CD4-positive, alpha-beta T cell treated with Interleukin-4 for 4 hours (primary cell): ENCODE results near the gene FCER2.

Experiments
- DNase-seq: peaks from one replicate; pipeline ENCODE4 v3.0.0-alpha.2; 2020

The FCER2 gene

GRCh38 chr19:7732045-7732444, 30.1 kb upstream of the FCER2 start, which contains the start of gene CLEC4G:
CLEC4G (minus strand) TSS chr19:7732110; CDS start chr19:7732102, 8 bp downstream.
- no peak for DNase-seq

- DNase-seq, result no peak
These were observed 29.7 kb upstream of the FCER2 start for GRCh38 chr19:7731615-7732014.

- no peak for DNase-seq
These were observed 29.3 kb upstream of the FCER2 start for GRCh38 chr19:7731218-7731595.

DNA sequence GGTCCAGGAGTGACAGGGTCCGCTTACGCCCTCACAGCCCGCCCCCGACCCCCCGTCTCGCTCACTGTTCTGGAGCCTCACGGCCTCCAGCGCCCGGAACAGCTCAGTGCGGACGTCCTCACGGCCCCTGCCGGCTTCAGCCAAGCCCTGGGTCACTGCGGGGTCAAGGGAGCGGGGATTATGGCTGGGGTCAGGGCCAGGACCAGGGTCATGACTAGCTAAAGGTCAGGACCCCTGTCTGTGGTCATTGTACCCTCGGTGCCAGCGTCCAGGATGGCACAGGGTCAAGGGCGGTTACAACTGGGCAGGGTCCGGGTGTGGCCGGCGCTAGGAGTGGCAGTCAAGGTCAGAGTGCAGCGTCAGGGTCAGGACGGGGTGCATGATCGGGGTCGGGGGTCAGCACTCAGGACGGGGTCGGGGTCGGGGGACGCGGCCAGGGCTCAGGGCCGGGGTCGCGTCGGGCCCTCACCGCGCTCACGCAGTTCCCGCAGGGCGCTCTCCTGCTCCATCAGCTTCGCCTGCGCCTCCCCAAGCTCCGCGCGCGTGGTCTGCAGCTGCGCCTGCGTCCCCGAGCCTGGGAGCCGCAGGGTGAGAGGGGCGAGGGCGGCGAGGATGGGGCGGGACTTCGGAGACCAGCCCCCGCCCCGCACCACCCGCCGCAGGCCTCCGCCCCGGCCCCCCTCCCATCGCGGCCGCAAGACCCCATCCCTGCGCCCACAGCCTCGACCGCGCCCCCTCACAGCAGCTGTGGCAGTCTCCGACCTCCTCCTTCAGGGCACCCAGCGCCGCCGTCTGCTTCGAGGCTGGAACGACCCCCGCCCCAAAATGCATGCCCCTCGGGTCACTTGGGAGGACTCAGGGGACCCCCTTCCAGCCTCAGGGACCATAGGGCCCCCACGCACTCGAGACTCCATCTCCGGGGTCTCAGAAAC, 28.6 kb upstream of the FCER2 start:
- DNase-seq, result no peak

DNA sequence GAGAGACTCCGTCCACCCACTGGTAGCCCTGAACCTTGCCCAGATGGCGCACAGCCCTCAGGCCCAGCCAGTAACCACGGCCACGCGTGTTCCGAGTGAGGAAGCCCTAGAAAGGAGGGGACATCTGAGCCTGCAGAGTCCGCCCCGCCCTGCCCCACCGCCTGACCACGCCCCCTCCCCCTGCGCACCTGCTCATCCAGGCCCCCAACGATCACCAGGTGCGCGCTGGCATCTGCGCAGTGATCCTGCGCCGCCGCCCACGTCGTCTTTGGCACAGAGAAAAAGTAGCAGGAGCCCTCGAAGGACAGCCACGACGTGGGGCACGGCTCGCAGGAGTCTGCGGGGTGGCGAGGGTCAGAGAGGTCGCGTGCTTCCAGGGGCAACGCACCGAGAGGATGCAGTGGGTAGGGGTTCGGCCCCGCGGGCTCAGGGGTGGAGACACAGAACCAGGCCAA, 27.9 kb upstream of the FCER2 start:
- DNase-seq, result no peak

DNA sequence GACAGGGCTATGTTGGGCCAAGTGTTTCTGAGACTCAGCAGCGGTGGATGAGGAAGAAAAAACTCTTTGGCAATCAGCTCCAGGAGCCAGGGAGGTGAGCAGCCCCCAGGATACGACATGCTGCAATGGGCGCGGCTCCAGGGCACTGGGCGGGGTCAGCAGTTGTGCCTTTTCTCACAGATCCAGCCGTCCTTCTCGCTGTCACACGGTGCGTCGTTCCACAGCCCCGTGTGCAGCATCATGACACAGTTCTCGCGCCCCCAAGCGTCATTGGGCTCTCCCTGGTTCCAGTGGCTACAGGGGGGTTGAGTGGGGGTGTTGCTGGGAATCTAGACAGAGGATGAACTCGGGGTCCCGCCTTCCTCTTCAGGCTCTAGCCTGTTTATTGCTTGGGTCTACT, 27.3 kb upstream of the FCER2 start:
- DNase-seq, result no peak

DNA sequence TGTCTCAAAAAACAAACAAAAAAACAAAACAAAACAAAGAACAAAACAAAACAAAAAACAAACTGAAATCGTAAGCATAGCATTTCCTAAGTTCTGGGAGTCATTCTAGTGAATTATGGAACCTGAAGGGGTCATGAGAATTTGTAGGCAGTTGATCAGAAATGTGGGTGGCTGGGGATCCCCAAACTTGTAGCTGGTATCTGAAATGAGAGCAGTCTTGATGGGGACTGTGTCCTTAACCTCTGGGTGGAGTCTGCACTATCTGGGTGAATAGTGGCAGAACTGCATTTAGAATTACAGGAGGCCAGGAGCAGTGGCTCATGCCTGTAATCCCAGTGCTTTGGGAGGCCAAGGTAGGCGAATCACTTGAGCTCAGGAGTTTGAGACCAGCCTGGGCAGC, 23.9 kb upstream of the FCER2 start:
- no peak for DNase-seq

DNA sequence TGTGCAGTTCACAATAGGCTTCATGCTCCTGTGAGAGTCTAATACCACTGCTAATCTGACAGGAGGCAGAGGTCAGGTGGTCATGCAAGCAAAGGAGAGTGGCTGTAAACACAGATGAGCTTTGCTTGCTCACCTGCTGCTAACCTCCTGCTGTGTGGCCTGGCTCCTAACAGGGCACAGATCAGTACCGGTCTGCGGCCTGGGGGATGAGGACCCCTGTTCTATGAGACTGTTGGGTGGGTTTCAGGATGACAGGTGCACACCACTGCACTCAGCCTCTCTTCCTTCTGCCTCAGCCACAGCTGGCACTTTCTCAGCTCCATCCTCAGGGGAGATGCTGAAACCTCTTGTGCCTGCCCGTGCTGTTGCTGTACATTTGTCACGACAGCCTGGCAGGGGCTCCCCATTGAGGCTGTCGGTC, 20.3 kb upstream of the FCER2 start:
- no peak for DNase-seq

DNA sequence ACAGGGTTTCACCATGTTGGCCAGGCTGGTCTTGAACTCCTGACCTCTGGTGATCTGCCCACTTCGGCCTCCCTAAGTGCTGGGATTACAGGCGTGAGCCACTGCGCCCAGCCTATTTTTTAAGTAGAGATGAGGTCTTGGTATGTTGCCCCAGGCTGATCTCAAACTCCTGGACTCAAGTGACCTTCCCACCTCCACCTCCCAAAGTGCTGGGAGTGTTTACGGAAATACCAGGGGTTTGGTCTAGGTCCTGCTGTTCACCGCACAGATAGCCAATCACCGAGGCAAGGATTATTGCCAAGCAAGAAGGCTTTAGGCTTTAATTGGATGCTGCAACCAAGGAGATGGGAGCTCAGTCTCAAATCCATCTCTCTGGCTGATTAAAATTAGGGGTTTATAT, 18.4 kb upstream of the FCER2 start:
- no peak for DNase-seq

DNA sequence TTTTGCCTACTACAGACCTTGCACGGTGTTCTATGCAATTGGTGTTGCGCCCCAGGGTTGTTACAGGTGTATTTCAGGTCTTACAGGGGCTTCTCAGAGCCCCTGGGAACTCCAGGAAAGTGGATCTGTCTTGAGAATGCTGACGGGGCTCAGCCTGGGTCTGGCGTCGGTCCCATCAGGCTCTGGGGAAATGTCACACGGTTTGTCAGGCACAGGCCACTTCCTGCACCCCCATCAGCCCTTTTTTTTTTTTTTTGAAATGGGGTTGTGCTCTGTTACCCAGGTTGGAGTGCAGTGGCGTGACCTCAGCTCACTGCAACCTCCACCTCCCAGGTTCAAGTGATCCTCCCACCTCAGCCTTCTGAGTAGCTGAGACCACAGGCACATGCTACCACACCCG, 16.7 kb upstream of the FCER2 start:
- no peak for DNase-seq

DNA sequence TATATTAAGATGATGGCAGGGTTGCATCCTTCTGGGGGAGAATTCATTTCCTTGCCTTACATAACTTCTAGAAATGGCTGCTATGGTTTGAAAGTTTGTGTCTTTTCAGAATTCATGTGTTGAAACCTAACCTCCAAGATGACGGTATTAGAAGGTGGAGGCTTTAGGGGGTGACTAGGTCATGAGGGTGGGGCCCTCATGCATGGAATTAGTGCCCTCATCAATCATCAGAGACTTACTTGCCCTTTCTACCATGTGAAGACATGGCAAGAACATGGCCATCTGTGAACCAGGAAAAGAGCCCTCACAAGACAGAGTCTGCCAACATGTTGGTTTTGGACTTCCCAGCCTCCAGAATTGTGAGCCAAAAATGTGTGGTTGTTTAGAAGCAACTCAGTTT, 14.8 kb upstream of the FCER2 start:
- DNase-seq, result no peak

GRCh38 chr19:7715671-7716070, 13.7 kb upstream of the FCER2 start:
- no peak for DNase-seq

- no peak for DNase-seq
These were observed 8.7 kb upstream of the FCER2 start for GRCh38 chr19:7710616-7711015.

- DNase-seq, result no peak
These were observed 8.1 kb upstream of the FCER2 start for GRCh38 chr19:7709932-7710460.

- DNase-seq, result no peak
These were observed 5.1 kb upstream of the FCER2 start for GRCh38 chr19:7706955-7707456.

- no peak for DNase-seq
These were observed 4.4 kb upstream of the FCER2 start for GRCh38 chr19:7706188-7706954.

DNA sequence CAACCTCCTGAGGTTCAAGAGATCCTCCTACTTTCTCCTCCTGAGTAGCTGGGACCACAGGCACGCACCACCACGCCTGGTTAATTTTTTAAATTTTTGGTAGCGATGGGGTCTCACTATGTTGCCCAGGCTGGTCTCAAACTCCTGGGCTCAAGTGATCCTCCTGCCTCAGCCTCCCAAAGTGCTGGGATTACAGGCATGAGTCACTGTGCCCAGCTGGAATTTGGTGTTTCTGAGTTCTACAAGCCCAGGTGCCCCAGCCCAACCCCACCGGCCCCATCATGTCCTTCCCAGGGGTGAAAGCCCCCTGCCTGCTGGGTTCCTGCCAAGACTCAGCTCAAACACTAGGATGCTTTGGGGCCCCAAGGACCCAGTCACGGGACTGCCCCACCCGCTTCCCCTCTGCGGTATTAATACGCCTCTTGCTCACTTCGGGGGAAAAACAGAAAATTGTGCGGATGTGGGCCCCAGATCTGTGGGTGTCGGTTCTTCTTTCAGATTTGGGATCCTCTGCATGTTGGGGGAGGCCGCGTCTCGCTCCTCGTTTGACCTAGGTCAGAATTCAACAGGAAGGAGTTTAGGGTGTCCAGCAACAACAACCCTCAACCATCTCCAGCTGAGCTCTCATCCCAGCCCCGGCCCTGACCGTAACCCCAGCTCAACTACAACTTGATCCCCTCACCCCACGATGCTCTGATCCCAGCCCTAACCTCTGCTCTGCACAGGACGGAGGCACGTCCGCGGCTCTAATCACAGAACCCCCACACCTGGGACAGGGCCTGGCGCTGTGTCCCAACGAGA, 3.7 kb upstream of the FCER2 start:
- peak; percentile 87 for DNase-seq

DNA sequence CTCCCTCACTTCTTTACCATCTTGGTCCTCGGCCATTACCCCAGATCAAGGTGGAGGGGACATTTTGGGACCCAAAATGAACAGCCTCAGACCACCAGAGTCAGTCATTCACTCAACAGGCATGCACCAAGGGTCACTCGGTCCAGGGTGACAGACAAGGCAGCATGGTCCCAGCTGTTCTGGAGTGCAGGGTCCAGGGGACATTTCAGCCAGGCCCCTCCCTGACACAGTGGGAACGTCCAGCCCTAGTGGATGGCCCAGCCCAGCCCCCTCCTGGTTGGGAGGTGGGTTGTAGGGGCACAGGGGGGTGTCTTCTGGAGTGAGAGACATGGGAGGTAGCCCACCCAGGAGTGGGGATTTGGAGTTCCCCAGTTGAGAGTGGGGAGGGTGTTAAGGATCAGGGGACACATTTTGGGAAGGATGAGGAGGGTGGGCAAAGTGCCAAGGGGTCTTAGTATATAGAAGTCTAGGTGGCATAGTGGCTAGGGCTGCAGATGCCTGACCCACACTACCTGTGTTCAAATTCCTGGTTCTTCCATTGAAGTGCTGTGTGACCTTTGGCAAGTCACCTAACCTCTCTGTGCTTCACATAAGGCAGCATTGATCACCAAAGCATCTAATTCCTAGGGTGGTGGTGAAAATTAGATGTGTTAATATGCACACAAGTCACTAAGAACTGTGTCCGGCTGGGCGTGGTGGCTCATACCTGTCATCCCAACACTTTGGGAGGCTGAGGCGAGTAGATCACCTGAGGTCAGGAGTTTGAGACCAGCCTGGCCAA, 2.5 kb upstream of the FCER2 start:
- DNase-seq, result no peak

DNA sequence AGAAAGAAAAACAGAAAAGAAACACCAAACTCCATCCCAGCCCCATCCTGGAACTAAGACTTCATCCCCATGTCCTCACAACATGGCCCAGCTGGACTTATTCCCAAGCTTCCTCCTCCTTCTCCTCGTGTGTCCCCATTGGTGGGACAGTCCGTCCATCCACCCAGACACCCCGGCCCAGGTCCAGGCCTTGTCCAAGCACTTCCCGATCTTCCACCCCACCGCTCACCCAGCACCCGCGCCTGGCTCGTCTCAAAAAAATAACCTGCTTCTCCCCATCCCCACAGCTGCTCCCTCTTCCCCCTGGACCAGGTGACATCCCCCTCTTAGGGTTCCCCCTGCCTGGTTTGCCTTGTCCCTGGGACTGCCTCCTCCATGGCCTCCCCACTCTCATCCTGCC, 1.4 kb upstream of the FCER2 start:
- DNase-seq, result no peak

DNA sequence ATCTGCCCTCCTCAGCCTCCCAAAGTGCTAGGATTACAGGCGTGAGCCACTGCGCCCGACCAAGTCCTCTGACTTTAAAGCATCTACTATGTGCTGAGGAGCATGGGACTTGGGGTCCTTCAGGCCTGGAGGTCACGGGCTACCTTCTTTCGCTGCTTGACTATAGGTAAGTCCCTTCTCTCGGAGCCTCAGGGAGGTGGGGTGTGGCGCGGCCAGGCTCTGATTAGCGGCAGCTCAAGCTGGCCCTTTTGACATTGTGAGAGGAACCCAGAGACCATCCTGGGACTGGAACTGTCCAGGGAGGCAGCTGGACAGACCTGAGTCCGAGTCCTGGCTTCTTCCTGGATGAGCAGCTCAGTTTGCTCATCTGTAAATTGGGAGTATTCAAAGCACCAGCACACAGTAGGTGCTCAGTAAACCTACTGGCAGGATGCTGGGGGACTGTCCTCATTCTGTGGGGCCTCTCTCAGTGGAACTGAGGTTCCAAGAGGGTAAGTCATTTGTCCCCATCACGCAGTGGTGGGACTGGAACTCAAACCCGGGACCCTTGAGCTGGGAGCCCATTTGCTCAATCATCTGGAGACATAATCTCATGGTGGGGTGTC, 780 bp downstream of the FCER2 start:
- no peak for DNase-seq
